GM19025 (cell line): ENCODE data around the gene ERMN.
"Not testable (repeated sequence)": the region's sequence is repeated elsewhere in the genome, so short reads cannot be mapped to it uniquely, and the experiment has no call there.

Experiments used
- ATAC-seq: cut with Tn5 transposase; IDR thresholded peaks from one replicate; pipeline ENCODE4 v1.9.1; 2021; ENCODE audit warnings: mild to moderate bottlenecking, low read depth, moderate library complexity; ENCODE audit not compliant: unreplicated experiment

Gene ERMN

DNA sequence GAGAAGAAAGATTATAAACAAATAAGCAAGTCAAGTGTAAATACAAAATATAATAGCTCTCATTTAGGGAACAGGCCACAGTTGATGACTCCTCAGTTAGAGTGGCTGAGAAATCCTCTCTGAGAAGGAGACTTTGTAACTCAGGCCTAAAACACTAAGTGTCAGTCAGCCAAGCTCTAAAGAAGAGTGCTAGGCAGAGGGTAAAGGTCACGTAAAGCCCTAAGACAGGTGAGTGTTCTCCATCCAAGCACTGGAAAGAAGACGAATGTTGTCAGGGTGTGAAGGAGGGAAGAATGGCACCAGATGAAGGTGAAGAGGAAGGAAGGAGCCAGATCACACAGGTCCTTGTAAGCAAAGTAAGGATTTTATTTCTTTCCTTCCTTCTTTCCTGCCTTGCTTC, 24.3 kb downstream of the ERMN start:
- no peak for ATAC-seq

DNA sequence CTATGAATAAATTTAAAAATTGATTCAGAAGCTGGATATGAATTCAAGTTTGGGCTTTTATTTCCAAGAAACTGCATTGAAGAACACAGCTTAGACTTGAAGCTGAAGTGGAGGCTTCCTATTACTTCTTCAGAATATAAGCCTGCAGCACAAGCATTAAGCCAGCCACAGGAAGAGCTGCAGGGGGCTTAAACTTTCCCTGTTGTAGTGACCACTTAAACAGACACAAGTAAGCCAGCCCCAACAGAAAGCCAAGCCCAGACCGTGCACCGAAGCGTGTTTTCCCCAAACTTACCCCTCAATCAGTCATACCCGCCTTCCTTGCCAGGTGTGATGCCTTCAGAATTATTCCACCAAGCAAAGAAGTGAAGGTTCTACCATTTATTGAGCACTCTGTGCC, 28.7 kb downstream of the ERMN start:
- no peak for ATAC-seq

DNA sequence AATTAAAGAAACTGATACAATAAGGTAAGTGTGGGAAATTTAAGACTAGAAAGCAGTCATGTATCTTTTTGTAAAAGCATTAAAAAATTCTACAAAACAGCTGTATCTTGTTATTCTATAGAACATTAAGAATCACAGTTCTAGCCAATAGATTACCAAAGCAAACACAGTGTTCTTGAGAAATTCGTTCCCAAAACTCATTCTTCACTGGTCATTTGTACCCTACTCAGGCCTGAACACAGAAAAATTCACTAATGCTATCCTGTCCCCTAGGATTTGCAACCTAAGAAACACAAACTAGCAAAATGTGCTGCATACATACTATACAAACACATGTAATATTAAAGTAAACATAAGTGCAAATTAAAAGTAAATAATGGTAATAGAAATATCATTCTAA, 29.1 kb downstream of the ERMN start:
- no peak for ATAC-seq

DNA sequence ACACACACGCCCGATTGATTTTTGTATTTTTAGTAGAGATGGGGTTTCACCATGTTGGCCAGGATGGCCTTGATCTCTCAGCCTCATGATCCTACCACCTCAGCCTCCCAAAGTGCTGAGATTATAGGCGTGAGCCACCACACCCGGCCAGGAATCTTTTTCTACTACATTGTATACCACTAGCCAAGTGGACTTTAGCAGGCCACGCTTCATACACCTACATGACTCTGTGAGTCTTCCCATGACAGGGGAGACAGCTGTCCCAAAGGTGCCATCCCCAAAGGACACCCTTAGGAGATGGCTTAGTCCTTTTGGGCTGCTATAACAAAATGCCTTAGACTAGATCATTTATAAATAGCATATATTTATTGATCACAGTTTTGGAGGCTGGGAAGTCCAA, 32.8 kb downstream of the ERMN start:
- no peak for ATAC-seq

DNA sequence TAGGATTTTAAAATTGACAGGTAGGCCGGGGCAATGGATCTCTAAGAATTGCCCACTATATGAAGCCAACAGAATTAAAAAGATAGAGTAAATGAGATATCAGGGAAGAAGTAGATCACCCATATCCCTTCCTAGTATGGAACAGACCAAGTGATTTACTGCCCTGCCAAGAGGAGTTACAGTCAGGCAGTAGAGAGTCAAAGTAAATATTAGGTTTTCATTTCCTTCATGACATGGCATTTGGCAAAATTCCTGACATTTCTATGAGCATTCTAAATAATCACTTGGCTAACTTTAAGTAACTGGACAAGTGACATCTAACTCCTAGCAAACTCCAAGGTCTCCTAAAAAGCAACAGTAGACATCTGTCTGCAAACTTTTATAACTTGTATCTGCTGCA, 34.6 kb downstream of the ERMN start:
- ATAC-seq, result no peak

DNA sequence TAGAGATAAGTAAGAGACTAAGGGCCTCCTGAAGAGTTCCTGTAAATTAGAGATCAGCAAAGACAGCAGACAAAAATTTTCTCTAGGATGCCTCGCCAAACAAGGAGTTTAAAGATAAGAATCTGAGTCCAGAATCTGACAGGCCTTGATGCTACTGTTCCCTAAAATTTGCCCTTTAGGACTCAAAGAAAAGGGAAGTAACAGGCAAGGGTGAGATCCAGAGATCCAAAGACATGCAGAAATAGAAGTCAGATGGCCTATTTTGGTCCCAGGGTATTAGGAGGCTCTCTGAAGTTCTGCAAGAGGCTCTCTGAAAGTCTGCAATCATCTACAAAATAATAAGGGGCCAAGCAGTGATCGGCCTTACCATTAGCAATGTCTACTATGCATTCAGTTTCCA, 35.1 kb downstream of the ERMN start:
- ATAC-seq, result no peak

DNA sequence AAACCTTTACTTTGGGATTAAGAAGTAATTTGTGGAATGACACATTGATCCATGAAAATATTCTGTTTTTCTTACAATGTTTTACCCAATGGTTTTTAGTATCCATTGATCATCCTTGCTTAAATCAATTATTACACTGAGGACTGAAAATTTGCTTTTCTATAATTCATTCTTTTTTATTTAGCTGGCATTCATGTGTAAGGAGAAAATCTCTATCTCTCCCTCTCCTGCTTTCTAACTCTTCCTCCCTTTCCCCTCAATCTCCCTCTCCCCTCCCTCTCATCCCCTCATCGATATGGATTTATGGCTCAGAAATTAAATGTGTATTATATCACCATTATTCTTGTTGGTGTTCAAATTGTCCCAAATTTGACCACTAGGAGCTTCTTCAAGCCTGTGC, 38.5 kb downstream of the ERMN start:
- ATAC-seq, result no peak

DNA sequence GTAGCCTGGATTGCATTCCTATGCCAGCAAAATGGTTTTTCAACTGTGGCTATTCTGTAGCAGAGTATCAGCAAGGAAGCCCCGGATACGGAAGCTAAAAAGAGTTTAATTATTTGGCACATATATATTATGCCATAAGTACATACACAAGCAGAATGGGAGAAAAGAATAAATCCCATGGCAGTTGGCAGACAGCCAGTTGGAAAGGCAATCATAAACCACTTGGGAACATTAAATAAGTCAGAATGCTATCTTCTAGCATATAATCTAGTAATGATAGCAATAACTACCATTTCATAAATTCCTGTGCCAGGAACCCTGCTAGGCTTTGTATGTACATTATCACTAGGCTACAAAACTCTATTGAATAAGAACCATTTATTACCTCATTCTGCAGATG, 42.2 kb downstream of the ERMN start:
- ATAC-seq, result no peak

DNA sequence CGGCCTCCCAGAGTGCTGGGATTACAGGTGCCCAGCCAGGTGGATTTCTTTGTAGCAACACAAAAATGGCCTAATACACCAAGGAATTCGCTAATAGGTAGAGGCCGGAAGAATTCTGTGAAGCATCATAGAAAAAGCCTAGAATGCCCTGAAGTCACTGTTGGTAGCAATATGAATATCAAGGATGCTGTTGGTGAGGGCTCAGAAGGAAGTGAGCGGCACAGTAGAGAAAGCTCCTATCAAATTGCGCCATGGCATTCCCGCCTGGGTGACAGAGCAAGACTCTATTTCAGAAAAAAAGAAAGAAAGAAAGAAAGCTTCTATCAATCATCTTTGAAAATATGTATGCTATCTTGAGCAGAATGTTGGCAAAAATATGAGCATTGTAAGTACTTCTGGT, 44.3 kb downstream of the ERMN start:
- no peak for ATAC-seq

DNA sequence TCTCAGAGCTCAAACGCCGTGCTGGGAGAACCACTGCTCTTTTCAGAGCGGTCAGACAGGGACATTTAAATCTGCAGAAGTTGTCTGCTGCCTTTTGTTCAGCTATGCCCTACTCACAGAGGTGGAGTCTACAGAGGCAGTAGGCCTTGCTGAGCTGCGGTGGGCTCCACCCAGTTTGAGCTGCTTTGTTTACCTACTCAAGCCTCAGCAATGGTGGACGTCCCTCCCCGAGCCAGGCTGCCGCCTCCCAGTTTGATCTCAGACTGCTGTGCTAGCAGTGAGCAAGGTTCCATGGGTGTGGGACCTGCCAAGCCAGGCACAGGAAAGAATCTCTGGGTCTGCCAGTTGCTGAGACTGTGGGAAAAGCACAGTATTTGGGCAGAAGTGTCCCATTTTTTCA, 46.3 kb downstream of the ERMN start:
- ATAC-seq, result not testable (repeated sequence)

DNA sequence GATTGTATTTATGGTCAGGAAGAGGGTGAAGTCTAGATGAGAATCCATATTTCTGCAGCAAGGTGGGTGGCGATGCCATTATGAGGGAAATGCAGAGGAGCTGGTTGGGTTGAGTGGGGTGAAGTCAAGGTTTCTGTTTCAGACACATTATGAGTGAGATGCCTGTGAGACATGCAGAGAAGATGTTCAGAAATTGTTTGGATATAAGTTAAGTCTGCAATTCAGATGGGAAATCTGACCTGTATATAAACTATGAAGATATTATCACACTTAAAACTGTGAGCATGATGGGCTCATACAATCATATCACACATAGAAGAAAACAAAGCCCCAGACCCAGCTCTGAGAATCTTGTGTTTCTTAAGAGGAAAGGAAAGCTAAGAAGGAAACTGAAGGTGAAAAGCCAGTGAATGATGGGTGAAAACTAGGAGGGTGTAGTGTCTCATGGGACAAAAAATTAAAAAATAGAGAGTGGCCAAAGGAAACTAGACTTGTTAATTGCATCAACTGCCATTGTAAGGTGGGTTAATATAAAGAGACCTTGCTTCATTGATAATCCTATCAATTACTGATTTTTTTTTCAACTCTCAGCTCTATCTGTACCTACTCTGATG, 53.9 kb downstream of the ERMN start:
- ATAC-seq, result no peak

DNA sequence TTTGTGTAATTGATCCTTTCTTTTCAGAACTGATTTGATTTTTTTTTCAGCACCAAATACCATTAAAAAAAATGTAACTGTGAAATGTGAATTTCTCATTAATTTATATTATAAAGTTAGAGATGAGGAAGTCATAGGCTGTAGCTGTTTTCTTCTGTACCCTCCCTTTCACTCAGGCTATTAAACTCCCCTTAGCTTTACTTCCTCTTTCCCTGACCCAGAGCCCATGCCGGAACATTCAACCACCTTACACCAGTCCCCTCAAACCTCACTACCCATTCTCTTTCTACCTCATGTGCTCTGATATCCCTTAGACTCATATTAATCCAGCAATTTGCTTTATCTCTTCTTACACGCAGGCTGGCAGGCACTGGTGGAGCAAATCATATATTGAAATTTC, 55.7 kb downstream of the ERMN start:
- no peak for ATAC-seq

DNA sequence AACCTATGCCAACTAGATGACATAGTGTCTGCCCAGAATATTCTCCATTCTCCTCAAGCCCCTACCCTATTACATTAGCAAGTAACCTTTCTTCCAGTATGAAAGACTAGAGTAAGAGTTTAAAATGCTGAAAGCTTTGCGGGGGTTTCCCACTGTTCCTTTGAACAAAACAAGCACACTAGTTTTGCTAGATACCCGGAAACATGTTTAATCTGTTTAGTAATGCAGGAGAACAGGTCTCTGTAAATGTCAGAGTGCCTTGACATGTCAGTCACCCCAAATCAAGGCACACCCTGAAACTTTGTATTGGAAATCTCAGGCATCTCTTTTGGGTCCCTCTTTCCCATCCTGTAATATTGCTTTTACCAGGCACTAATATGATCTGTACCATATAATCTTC, 56.6 kb downstream of the ERMN start:
- ATAC-seq, result no peak
